Measurements from ENCODE around the gene FH. TPM values are rescaled to one million over a fixed set of nuclear protein-coding genes. Genes with fewer than 3 reads are reported as not detected.

Gene FH
- total and polyA plus RNA-seq, 2 donors (not counting 3 experiments of a cell fraction or from before 2014, with no cell fraction given): 41.9 to 96.6 TPM

GRCh38 chr1:241550318-241550717, 30.8 kb upstream of the FH start:
- Histone ChIP-seq H4K20me1 (replicated peaks; ENCODE audit: control insufficient read depth, extremely low read depth, insufficient read depth, low read length) (no peaks in the 10 kb centered on the region), H3K9me1 (replicated peaks; ENCODE audit: control insufficient read depth, extremely low read depth, insufficient read depth, low read length) (no peaks in the 10 kb centered on the region), H2AFZ (ENCODE audit: low read depth, low read length) (no peak overlapping the region), H3K4me1 (ENCODE audit: control insufficient read depth, extremely low read depth, insufficient read depth, low read length) (no peaks in the 10 kb centered on the region), H3K27me3 (ENCODE audit: control insufficient read depth in 2 of 2, insufficient read depth in 2 of 2, low read length in 2 of 2) (peaks cover 0 to under 1% of the 10 kb centered on the region in 2 experiments), H3K4me3 (replicated peaks in 1 of 3; ENCODE audit: insufficient read depth in 1 of 3, low read depth in 1 of 3, low read length in 3 of 3) (no peak overlapping the region), H3K36me3 (ENCODE audit: control insufficient read depth in 2 of 2, extremely low read depth in 1 of 2, insufficient read depth in 2 of 2, low read length in 2 of 2) (no peaks in the 10 kb centered on the region), H3K9me3 (replicated peaks; ENCODE audit: control insufficient read depth, insufficient read depth, low read length) (no peaks in the 10 kb centered on the region), H3K9ac (replicated peaks; ENCODE audit: extremely low read depth, insufficient read depth, low read length) (no peak overlapping the region), H3K27ac (ENCODE audit: insufficient read depth, low read depth, low read length) (no peak overlapping the region), H3K79me2 (ENCODE audit: control insufficient read depth, insufficient read depth, low read length) (no peaks in the 10 kb centered on the region), H3K4me2 (ENCODE audit: insufficient read depth, low read length) (no peak overlapping the region)
- no peak for FAIRE-seq
- no TSS peak for BruUV-seq (replicated peaks)
- dilution Hi-C loops (cut with MboI; ENCODE audit: extremely low pct_ligation_motif_present, low sequenced_read_pairs) (no loop called here), intact Hi-C loops (cut with micrococcal nuclease) (no loop called here)
- no peak for TF ChIP-seq JUN (IDR thresholded peaks at IDR 0.05; ENCODE audit: borderline replicate concordance, insufficient read depth, insufficient read length, low read depth)
- TF ChIP-seq, protein P1, sequence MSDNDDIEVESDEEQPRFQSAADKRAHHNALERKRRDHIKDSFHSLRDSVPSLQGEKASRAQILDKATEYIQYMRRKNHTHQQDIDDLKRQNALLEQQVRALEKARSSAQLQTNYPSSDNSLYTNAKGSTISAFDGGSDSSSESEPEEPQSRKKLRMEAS (IDR thresholded peaks at IDR 0.05; ENCODE audit: insufficient read depth, insufficient read length): no peak
- TF ChIP-seq GATA2 (IDR thresholded peaks at IDR 0.05; ENCODE audit: insufficient read depth, insufficient read length, low read depth, low read length): no peak
- TF ChIP-seq FOS (IDR thresholded peaks at IDR 0.05; ENCODE audit: borderline replicate concordance, insufficient read depth, low read length): no peak
- TF ChIP-seq EZH2 (IDR thresholded peaks at IDR 0.05; ENCODE audit: borderline replicate concordance, low read depth, low read length, severe bottlenecking): no peak
- no peak for TF ChIP-seq CTCF (IDR thresholded peaks at IDR 0.05; ENCODE audit: extremely low read depth in 1 of 2, insufficient read depth in 1 of 2, low read depth in 1 of 2, low read length in 2 of 2)
- TF ChIP-seq MYC (IDR thresholded peaks at IDR 0.05; ENCODE audit: low read depth, low read length): no peak
- ChIA-PET CTCF (interaction anchor here (0.9 kb wide), 1 partner anchor 9 kb away, joined by 3 read pairs; no protein-coding TSS in a partner anchor), POLR2A (no interaction called here)
- DNase-seq (ENCODE audit: low read depth, low spot score): no peak
